Measurements from ENCODE around the gene PDE1A.

Gene PDE1A

DNA sequence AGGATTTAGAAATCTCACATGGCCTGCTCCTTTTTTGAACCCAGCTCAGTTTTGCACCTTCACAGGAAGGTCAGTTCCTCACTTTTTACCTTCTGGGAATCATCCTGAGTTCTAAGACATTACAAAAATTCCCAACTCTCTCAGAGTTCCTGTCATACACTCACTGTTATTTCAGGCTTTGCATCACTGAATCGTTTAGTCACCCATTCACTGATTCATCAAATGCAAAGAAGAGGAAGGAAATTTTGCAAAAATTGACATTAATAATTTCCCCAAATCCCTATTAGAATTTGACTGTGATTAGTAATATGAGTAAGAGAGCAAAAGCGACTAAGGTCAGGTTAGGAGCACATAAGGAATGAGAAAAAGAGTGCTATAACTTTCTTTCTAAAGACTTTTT, 197.5 kb downstream of the PDE1A start:
- H3K36me3 Mint-ChIP-seq (ENCODE audit: low read depth): no peaks in the 10 kb centered on the region
- TF ChIP-seq, protein P1, sequence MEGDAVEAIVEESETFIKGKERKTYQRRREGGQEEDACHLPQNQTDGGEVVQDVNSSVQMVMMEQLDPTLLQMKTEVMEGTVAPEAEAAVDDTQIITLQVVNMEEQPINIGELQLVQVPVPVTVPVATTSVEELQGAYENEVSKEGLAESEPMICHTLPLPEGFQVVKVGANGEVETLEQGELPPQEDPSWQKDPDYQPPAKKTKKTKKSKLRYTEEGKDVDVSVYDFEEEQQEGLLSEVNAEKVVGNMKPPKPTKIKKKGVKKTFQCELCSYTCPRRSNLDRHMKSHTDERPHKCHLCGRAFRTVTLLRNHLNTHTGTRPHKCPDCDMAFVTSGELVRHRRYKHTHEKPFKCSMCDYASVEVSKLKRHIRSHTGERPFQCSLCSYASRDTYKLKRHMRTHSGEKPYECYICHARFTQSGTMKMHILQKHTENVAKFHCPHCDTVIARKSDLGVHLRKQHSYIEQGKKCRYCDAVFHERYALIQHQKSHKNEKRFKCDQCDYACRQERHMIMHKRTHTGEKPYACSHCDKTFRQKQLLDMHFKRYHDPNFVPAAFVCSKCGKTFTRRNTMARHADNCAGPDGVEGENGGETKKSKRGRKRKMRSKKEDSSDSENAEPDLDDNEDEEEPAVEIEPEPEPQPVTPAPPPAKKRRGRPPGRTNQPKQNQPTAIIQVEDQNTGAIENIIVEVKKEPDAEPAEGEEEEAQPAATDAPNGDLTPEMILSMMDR (IDR thresholded peaks at IDR 0.05): no peak
- no peaks in the 10 kb centered on the region for H3K27me3 Mint-ChIP-seq (ENCODE audit: low read depth, poor library complexity)
- no peak for DNase-seq
- no peaks in the 10 kb centered on the region for H3K9me3 Mint-ChIP-seq
- no peak overlapping the region for H3K4me3 Mint-ChIP-seq
- H3K27ac Mint-ChIP-seq: no peak overlapping the region
- no peaks in the 10 kb centered on the region for H3K4me1 Mint-ChIP-seq

DNA sequence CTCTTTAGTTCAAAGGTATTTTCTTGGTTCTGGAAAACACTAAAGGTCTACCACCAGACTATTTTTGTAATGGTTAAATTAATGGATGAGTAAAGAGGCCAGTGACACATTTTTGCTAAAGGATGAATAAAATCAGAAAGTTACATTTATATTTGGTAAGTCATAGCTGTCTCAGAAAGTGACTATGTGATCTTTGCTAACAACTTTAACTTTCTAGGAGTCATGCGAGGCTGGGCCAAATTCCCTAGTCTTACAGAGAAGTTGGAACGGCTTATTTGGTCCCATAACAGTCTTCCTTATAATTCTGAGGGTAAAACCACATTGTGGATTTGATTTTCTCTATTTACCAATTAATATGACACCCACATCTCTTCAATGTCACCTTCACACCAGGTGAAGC, 198.1 kb downstream of the PDE1A start:
- TF ChIP-seq, protein P1 (IDR thresholded peaks at IDR 0.05): no peak
- no peak for DNase-seq
- no peak overlapping the region for H3K4me3 Mint-ChIP-seq

DNA sequence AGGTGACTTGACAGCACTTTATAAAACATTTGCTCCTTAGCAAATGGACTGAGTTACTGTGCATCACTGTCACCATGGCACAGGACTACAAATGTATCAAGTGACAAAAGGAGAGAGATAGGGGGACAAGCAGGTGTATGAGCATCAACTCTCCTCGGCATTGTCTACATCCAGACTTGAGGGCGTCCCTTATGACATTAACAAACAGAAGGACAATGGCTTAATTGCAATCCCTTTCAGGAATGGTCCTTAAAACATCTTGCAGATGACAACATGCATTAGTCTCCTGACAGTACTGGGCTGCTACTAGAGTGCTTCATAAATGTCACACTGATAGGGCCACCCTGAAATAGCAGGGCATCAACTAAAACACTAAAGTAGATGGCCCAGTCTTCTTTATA, 198.8 kb downstream of the PDE1A start:
- Mint-ChIP-seq H3K9me3 (no peaks in the 10 kb centered on the region), H3K4me3 (no peak overlapping the region), H3K27ac (no peak overlapping the region), H3K4me1 (no peaks in the 10 kb centered on the region), H3K27me3 (ENCODE audit: low read depth, poor library complexity) (no peaks in the 10 kb centered on the region), H3K36me3 (ENCODE audit: low read depth) (no peaks in the 10 kb centered on the region)
- TF ChIP-seq, protein P1 (IDR thresholded peaks at IDR 0.05): no peak
- no peak for DNase-seq

More for the DNA sequence above, 198.1 kb downstream of the PDE1A start:
- H3K27me3 Mint-ChIP-seq (ENCODE audit: low read depth, poor library complexity): no peaks in the 10 kb centered on the region
- no peaks in the 10 kb centered on the region for H3K36me3 Mint-ChIP-seq (ENCODE audit: low read depth)
- H3K9me3 Mint-ChIP-seq: no peaks in the 10 kb centered on the region
- H3K27ac Mint-ChIP-seq: no peak overlapping the region
- H3K4me1 Mint-ChIP-seq: no peaks in the 10 kb centered on the region

DNA sequence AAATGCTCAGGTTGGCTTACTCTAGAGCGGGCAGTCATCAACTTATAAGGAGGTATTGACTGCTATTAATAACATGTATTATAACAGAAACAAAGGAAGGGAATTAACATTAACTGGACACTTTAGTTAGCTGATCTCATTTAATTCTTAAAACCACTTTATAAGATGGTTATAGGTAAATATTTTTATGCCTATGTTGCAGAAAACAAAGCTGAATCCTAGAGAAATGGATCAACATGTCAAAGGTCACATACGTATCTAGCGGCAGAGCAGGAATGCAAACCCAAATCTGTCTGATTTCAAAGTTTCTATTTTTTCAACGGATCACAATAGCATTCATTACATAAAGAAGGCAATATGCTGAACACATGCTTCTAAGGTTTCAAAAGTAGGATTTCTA, 200.0 kb downstream of the PDE1A start:
- H3K27me3 Mint-ChIP-seq (ENCODE audit: low read depth, poor library complexity): no peaks in the 10 kb centered on the region
- TF ChIP-seq, protein P1 (IDR thresholded peaks at IDR 0.05): no peak
- no peak overlapping the region for H3K4me3 Mint-ChIP-seq
- no peaks in the 10 kb centered on the region for H3K9me3 Mint-ChIP-seq
- H3K27ac Mint-ChIP-seq: no peak overlapping the region
- DNase-seq: no peak
- no peaks in the 10 kb centered on the region for H3K36me3 Mint-ChIP-seq (ENCODE audit: low read depth)
- H3K4me1 Mint-ChIP-seq: no peaks in the 10 kb centered on the region

DNA sequence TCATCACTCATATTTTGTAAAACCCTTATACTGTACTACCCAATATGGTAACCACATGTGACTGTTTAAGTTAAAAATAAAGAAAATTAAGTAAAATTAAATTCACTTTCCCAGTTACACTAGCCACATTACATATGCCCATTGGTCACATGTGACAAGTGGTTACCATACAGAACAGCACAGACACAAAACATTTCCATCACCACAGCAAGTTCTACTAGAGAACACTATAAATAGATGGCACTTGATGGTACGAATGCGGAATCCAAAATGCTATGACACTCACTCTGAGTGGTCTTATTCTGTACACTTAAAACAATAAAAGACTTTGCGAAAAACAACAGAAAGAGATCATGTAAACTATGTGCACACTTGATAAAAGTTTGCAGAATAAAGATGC, 202.2 kb downstream of the PDE1A start:
- TF ChIP-seq, protein P1 (IDR thresholded peaks at IDR 0.05): no peak

DNA sequence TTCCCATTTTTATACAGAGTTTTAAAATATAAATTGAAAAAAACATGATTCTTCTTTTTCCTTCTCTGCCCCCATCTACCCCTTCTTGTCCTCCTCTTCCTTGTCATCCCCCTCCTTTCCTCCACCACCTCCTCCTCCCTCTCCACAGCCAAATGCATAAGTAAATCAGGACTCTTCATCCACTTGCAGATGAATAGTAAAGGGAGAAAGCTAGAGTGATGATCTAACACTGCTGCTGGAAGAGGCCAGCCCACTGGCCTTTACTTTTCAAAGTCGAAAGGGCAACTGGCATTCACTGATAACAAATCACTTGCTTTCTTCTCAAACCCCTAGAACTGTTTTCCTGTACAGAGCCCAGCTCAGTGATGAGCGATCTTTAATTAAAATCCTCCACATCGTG, 205.8 kb downstream of the PDE1A start:
- no peak for DNase-seq
- Mint-ChIP-seq H3K27ac (no peak overlapping the region), H3K4me1 (no peaks in the 10 kb centered on the region), H3K4me3 (no peak overlapping the region), H3K36me3 (ENCODE audit: low read depth) (no peaks in the 10 kb centered on the region), H3K27me3 (ENCODE audit: low read depth, poor library complexity) (peaks cover 3% of the 10 kb centered on the region), H3K9me3 (no peaks in the 10 kb centered on the region)
- TF ChIP-seq, protein P1 (IDR thresholded peaks at IDR 0.05): no peak

More for the DNA sequence above, 202.2 kb downstream of the PDE1A start:
- no peaks in the 10 kb centered on the region for H3K9me3 Mint-ChIP-seq
- H3K4me1 Mint-ChIP-seq: no peaks in the 10 kb centered on the region
- peaks cover 3% of the 10 kb centered on the region for H3K27me3 Mint-ChIP-seq (ENCODE audit: low read depth, poor library complexity)
- no peak for DNase-seq
- H3K36me3 Mint-ChIP-seq (ENCODE audit: low read depth): no peaks in the 10 kb centered on the region
- H3K27ac Mint-ChIP-seq: no peak overlapping the region
- no peak overlapping the region for H3K4me3 Mint-ChIP-seq
